CD4-positive, alpha-beta memory T cell (primary cell): ENCODE measurements around the gene ARID5A. TPM values are rescaled to one million over a fixed set of nuclear protein-coding genes. Genes with fewer than 3 reads are reported as not detected.

Experiments used
- CTCF ChIA-PET: fragments of 350-600 bp; sonication (Branson Sonifier 250); formaldehyde crosslinking; loops from one replicate; lab custom pipeline; 2021; ENCODE audit warnings: inconsistent platforms; ENCODE audit not compliant: partially characterized antibody; lab: Charles Lee
- POLR2A ChIA-PET: fragments of 350-600 bp; sonication (Branson Sonifier 250); formaldehyde crosslinking; loops from one replicate; lab custom pipeline; 2021; ENCODE audit not compliant: partially characterized antibody; lab: Charles Lee
- DNase-seq, 5 donors: peaks; one replicate each; pipeline versions ENCODE4 v3.0.0 to v3.0.0-alpha.2; 2020 to 2022; ENCODE audit warnings: mixed read lengths in 1 of 5
- H3K27ac ChIP-seq: one replicate; pipeline ENCODE4 v1.7.0; 2013; ENCODE audit warnings: low read depth, low read length
- H3K27me3 ChIP-seq: 2 replicates; pipeline ENCODE4 v1.7.0; 2013; ENCODE audit warnings: mild to moderate bottlenecking, low read length, moderate library complexity; ENCODE audit not compliant: insufficient read depth
- H3K36me3 ChIP-seq: 2 replicates; pipeline ENCODE4 v1.7.0; 2013; ENCODE audit warnings: mild to moderate bottlenecking, low read length, moderate library complexity; ENCODE audit not compliant: insufficient read depth
- H3K4me1 ChIP-seq: 2 replicates; pipeline ENCODE4 v1.7.0; 2013; ENCODE audit warnings: mild to moderate bottlenecking, low read length, moderate library complexity; ENCODE audit not compliant: insufficient read depth
- H3K4me3 ChIP-seq, 2 donors: one replicate each; pipeline ENCODE4 v1.7.0; 2013; ENCODE audit warnings: low read length in 2 of 2, mild to moderate bottlenecking in 1 of 2
- H3K9me3 ChIP-seq, 2 donors: one replicate each; pipeline ENCODE4 v1.7.0; 2013; ENCODE audit warnings: low read length in 2 of 2, control low read depth in 1 of 2; ENCODE audit not compliant: control insufficient read depth in 1 of 2
- H3K27ac Mint-ChIP-seq, 7 donors: one replicate each; pipeline ENCODE4 v1.8.0; 2020 to 2021; ENCODE audit warnings: mixed read lengths in 7 of 7, mild to moderate bottlenecking in 6 of 7, inconsistent platforms in 3 of 7, moderate library complexity in 3 of 7
- H3K27me3 Mint-ChIP-seq, 2 donors: one replicate each; pipeline ENCODE4 v1.8.0; 2020 to 2021; ENCODE audit warnings: mixed read lengths in 2 of 2
- H3K36me3 Mint-ChIP-seq, 2 donors: one replicate each; pipeline ENCODE4 v1.8.0; 2020 to 2021; ENCODE audit warnings: mixed read lengths in 2 of 2, inconsistent platforms in 1 of 2, mild to moderate bottlenecking in 1 of 2
- H3K4me1 Mint-ChIP-seq, 4 donors: one replicate each; pipeline ENCODE4 v1.8.0; 2020 to 2021; ENCODE audit warnings: mixed read lengths in 4 of 4, mild to moderate bottlenecking in 1 of 4
- H3K4me3 Mint-ChIP-seq, 8 donors: one replicate each; pipeline ENCODE4 v1.8.0; 2020 to 2021; ENCODE audit warnings: mixed read lengths in 8 of 8, mild to moderate bottlenecking in 7 of 8, moderate library complexity in 6 of 8, inconsistent platforms in 3 of 8
- H3K9me3 Mint-ChIP-seq, 8 donors: one replicate each; pipeline ENCODE4 v1.8.0; 2020 to 2021; ENCODE audit warnings: mixed read lengths in 8 of 8, mild to moderate bottlenecking in 5 of 8, inconsistent platforms in 3 of 8, moderate library complexity in 1 of 8
- intact Hi-C: fragments of 100-400 bp; cut with micrococcal nuclease; formaldehyde crosslinking; loops from one replicate; pipeline ENCODE4 v1.15.1; 2023
- polyA plus RNA-seq, 2 donors: library from polyadenylated mRNA; unstranded; fragments of 300-500 nt; fragmentation: Illumina TruSeq; gene quantifications; one replicate each; pipeline ENCODE4 v1.2.3, GENCODE V29; 2021
- total RNA-seq, 2 experiments: library from RNA; stranded (reverse); gene quantifications; one replicate each; pipeline ENCODE4 v1.2.3, GENCODE V29; 2021

ARID5A gene
- total and polyA plus RNA-seq, 4 experiments from 2014 or later, result 31.4 to 83.8 (median 74.8) TPM

DNA sequence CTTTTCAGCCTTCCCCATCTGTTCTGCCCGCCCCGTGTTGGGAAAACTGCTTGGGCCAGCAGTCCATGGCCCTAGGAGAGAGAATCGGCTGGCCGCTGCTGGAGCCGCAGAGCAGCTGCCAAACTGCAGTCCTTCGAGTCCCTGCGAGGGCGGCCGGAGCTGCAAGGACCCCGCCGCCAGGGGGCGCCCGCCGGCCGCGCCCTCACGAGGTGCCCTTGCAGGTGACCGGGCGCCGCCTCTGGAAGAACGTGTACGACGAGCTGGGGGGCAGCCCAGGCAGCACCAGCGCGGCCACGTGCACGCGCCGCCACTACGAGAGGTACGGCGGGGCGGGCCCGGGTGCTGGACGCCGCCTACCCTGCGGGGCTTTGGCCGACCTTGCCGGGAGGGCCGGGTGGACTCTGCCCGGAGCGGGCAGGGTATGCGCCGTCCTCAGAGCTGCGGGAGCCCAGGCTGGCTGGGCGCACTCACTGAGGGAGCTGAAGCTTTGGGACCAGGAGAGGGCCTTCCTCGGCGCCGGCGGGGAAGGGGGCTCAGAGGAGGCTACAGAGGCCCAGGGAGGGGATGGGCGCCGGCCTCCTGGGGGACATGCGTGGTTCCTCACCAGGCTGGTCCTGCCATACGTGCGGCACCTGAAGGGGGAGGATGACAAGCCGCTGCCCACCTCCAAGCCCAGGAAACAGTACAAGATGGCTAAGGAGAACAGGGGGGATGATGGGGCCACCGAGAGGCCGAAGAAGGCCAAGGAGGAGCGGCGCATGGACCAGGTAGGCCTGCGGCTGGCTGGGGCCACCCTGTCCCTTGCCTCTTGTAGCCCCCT, 13.6 kb downstream of the ARID5A start:
- H3K27me3 Mint-ChIP-seq, result no peaks in the 10 kb centered on the region
- peaks cover 46% of the 10 kb centered on the region for H3K4me1 ChIP-seq
- H3K4me1 Mint-ChIP-seq, result peaks cover 18 to 50% (median 34%) of the 10 kb centered on the region in 4 donors
- ChIA-PET CTCF (interaction anchor here (0.6 to 1.3 kb wide), 3 partner anchors 21 to 143 kb away, joined by 3 read pairs; no protein-coding TSS in a partner anchor), POLR2A (interaction anchor here (13.6 kb wide), 1 partner anchor 16 kb away, joined by 320 read pairs; the partner anchor contains the start of gene ARID5A)
- peaks cover 11 to 41% of the 10 kb centered on the region in 2 donors for H3K36me3 Mint-ChIP-seq
- peak overlapping the region in 2 of 7 donors; percentile 40 to 46 for H3K27ac Mint-ChIP-seq
- H3K36me3 ChIP-seq, result peaks cover 36% of the 10 kb centered on the region
- H3K27me3 ChIP-seq, result no peaks in the 10 kb centered on the region
- DNase-seq, result no peak
- H3K9me3 ChIP-seq, result no peaks in the 10 kb centered on the region
- H3K27ac ChIP-seq, result no peak overlapping the region
- no peak overlapping the region for H3K4me3 ChIP-seq
- H3K9me3 Mint-ChIP-seq, result peaks cover 0 to 3% (median 0%) of the 10 kb centered on the region in 8 donors
- intact Hi-C loops, result no loop called here
- no peak overlapping the region for H3K4me3 Mint-ChIP-seq

DNA sequence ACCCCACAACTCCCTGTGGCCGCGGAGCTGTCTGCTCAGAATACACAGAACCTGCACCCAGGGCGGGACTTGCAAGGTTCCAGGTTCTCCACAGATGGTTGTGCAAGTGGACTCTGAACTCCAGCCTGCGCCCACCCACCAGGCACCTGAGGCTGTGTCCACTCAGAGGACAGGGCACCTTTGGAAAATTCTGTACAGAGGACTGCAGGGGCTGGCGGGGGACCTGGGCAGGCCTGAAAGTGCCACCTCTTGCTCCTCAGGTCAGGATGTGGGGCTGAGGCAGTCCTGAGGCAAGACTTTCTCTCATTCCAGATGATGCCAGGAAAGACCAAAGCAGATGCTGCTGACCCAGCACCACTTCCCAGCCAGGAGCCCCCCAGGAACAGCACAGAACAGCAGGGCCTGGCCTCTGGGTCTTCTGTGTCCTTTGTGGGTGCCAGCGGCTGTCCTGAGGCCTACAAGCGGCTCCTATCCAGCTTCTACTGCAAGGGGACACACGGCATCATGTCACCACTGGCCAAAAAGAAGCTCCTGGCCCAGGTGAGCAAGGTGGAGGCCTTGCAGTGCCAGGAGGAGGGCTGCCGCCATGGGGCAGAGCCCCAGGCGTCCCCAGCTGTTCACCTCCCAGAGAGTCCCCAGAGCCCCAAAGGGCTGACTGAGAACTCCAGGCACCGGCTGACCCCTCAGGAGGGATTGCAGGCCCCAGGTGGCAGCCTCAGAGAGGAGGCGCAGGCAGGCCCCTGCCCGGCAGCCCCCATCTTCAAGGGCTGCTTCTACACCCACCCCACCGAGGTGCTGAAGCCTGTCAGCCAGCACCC, 14.4 kb downstream of the ARID5A start:
- H3K27ac ChIP-seq, result no peak overlapping the region
- intact Hi-C loops, result no loop called here
- no peak overlapping the region for H3K4me3 Mint-ChIP-seq
- H3K27me3 ChIP-seq, result no peaks in the 10 kb centered on the region
- H3K36me3 Mint-ChIP-seq, result peaks cover 9 to 37% of the 10 kb centered on the region in 2 donors
- peak in 1 of 5 donors; percentile 45 for DNase-seq
- ChIA-PET CTCF (interaction anchor here (1.1 to 1.3 kb wide), 2 partner anchors 22 to 143 kb away, joined by 3 read pairs; no protein-coding TSS in a partner anchor), POLR2A (interaction anchor here (13.6 kb wide), 1 partner anchor 17 kb away, joined by 320 read pairs; the partner anchor contains the start of gene ARID5A)
- H3K4me1 ChIP-seq, result peaks cover 37% of the 10 kb centered on the region
- peaks cover 0 to 3% (median 0%) of the 10 kb centered on the region in 8 donors for H3K9me3 Mint-ChIP-seq
- no peak overlapping the region for H3K4me3 ChIP-seq
- peak overlapping the region in 1 of 7 donors; percentile 24 for H3K27ac Mint-ChIP-seq
- H3K9me3 ChIP-seq, result no peaks in the 10 kb centered on the region
- H3K4me1 Mint-ChIP-seq, result peaks cover 14 to 42% (median 27%) of the 10 kb centered on the region in 4 donors
- H3K36me3 ChIP-seq, result peaks cover 36% of the 10 kb centered on the region
- no peaks in the 10 kb centered on the region for H3K27me3 Mint-ChIP-seq

DNA sequence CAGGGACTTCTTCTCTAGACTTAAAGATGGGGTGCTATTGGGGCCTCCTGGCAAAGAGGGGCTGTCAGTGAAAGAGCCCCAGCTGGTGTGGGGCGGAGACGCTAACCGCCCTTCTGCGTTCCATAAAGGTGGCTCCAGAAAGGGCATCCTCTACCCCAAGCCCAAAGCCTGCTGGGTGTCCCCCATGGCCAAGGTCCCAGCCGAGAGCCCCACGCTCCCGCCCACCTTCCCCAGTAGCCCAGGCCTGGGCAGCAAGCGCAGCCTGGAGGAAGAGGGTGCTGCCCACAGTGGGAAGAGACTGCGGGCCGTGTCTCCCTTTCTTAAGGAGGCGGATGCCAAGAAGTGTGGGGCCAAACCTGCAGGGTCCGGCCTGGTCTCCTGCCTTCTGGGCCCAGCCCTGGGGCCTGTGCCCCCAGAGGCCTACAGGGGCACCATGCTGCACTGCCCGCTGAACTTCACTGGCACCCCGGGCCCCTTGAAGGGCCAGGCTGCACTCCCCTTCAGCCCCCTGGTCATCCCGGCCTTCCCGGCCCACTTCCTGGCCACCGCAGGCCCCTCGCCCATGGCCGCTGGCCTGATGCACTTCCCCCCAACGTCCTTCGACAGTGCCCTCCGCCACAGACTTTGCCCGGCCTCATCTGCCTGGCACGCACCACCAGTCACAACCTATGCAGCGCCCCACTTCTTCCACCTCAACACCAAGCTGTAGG, 15.2 kb downstream of the ARID5A start:
- Mint-ChIP-seq H3K27ac (peak overlapping the region in 4 of 7 donors; percentile 6 to 80 (median 44)), H3K4me1 (peaks cover 8 to 39% (median 21%) of the 10 kb centered on the region in 4 donors), H3K27me3 (no peaks in the 10 kb centered on the region), H3K36me3 (peaks cover 6 to 31% of the 10 kb centered on the region in 2 donors), H3K4me3 (peak overlapping the region in 1 of 8 donors; percentile 39), H3K9me3 (peaks cover 0 to 3% (median 0%) of the 10 kb centered on the region in 8 donors)
- CTCF ChIA-PET, result interaction anchor here (1.1 to 6.3 kb wide), 3 partner anchors 19 to 144 kb away, joined by 3 to 169 read pairs (median 59); partner anchors contain the start of gene ARID5A
- Histone ChIP-seq H3K9me3 (no peaks in the 10 kb centered on the region), H3K27ac (no peak overlapping the region), H3K36me3 (peaks cover 36% of the 10 kb centered on the region), H3K4me1 (peaks cover 30% of the 10 kb centered on the region), H3K27me3 (no peaks in the 10 kb centered on the region), H3K4me3 (no peak overlapping the region)
- intact Hi-C loops, result no loop called here
- DNase-seq, result no peak
- POLR2A ChIA-PET, result interaction anchor here (0.5 to 13.6 kb wide), 3 partner anchors 17 to 255 kb away, joined by 3 to 320 read pairs (median 23); partner anchors contain the start of gene ARID5A

DNA sequence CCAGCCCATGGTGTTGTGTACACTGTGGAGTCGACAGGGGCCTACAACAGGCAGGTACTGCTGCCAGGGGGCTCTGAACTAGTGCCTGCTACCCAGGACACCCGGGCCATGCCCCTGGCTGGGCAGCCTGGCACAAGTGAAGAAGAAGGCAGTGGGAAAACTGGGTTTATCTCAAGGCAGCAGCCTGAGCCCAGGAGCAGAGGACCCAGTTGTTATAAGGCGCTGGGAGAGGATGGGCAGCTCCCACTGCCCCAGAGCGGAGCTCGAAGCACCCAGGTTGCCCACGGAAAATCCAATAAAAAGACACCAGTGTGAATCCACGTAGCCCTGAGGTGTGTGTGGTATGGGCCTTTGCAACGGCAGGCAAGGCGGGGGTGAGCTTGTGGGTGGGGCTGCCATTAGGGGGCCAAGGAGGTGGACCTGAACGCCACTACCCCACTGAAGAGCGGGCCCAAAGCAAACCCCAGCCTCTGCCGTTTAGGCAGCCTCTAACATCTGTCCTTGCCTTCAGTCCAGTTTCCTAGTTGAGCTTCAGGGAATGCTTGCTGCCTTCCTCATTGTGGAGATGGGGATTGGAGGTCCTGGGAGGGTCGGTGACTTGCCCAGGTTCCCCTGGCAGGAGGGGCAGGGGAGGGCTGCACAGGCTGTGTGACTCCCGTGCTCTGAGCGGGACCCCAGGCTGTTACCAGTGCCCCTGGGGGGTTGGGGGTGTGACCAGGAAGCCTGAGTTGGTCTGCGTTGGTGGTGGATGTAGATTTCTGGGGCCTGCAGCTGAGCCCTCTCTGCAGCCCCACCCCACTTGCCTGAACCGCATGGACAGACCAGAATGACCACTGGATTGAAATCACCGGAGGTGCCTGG, 16.0 kb downstream of the ARID5A start:
- POLR2A ChIA-PET, result interaction anchor here (0.5 to 13.6 kb wide), 5 partner anchors 18 to 254 kb away, joined by 3 to 320 read pairs (median 4); partner anchors contain the start of gene ARID5A
- Histone ChIP-seq H3K4me3 (no peak overlapping the region), H3K27ac (no peak overlapping the region), H3K36me3 (peaks cover 32% of the 10 kb centered on the region), H3K4me1 (peaks cover 22% of the 10 kb centered on the region), H3K27me3 (no peaks in the 10 kb centered on the region), H3K9me3 (no peaks in the 10 kb centered on the region)
- DNase-seq, result peak in 1 of 5 donors; percentile 33
- Mint-ChIP-seq H3K4me3 (peak overlapping the region in 2 of 8 donors; percentile 9 to 39), H3K27me3 (no peaks in the 10 kb centered on the region), H3K36me3 (peaks cover 4 to 25% of the 10 kb centered on the region in 2 donors), H3K4me1 (peaks cover 2 to 36% (median 15%) of the 10 kb centered on the region in 4 donors), H3K9me3 (peaks cover 0 to 3% (median 0%) of the 10 kb centered on the region in 8 donors), H3K27ac (peak overlapping the region in 4 of 7 donors; percentile 52 to 84 (median 76))
- CTCF ChIA-PET, result interaction anchor here (6.3 kb wide), 2 partner anchors 19 to 145 kb away, joined by 59 to 169 read pairs; partner anchors contain the start of gene ARID5A
- intact Hi-C loops, result no loop called here

DNA sequence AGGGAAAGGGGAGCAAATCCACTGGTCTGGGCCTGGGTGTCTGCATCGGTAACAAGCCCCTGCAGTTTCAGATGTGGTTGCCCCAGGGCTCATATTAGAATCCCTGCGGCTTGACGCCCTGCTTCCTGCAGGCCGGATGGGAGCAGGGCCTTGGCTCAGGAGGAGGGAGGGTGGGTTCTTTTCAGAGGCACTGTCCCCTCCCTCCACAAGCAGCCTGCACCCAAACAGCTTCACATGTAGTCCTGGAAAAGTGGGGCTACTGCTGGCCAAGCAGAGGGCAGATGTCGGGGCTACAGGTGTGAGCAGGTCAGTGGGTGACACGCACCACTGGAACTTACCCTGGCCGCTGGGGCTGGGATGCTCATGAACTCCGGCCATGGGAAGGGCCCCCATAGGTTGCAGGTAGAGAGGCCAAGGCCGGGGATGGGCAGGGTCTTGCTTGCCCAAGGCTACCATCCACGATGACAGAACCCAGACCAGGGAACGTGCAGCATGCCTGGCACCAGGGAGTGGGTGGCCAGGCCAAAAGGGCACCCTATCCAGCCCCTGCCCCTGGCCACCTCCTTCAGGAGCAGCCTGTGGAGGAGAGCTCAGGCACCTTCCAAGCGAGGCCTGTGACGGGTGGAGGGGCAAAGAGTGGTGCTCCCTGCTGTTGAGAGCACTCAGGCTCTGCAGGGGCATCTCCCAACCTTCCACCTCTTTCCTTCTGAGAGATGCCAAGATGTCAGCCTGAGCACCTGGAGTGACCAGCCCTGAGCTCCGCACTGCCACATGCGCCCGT, 16.8 kb downstream of the ARID5A start:
- peak in 1 of 5 donors; percentile 40 for DNase-seq
- Histone ChIP-seq H3K4me3 (no peak overlapping the region), H3K9me3 (no peaks in the 10 kb centered on the region), H3K27ac (no peak overlapping the region), H3K36me3 (peaks cover 27% of the 10 kb centered on the region), H3K4me1 (peaks cover 17% of the 10 kb centered on the region), H3K27me3 (no peaks in the 10 kb centered on the region)
- Mint-ChIP-seq H3K4me1 (peaks cover 1 to 32% (median 12%) of the 10 kb centered on the region in 4 donors), H3K4me3 (peak overlapping the region in 4 of 8 donors; percentile 6 to 69 (median 37)), H3K27me3 (no peaks in the 10 kb centered on the region), H3K27ac (peak overlapping the region in 6 of 7 donors; percentile 30 to 88 (median 82)), H3K36me3 (peaks cover 0 to 19% of the 10 kb centered on the region in 2 donors), H3K9me3 (peaks cover 0 to 3% (median 0%) of the 10 kb centered on the region in 8 donors)
- CTCF ChIA-PET, result interaction anchor here (0.6 to 6.3 kb wide), 21 partner anchors 9 to 304 kb away, joined by 3 to 169 read pairs (median 5); partner anchors contain the start of genes ANKRD39, ARID5A and CNNM4
- intact Hi-C loops, result no loop called here
- POLR2A ChIA-PET, result interaction anchor here (0.7 to 13.6 kb wide), 10 partner anchors 8 to 263 kb away, joined by 3 to 320 read pairs (median 4); partner anchors contain the start of genes ARID5A and CNNM3
